ENCODE results near the gene PLXND1.

DNA sequence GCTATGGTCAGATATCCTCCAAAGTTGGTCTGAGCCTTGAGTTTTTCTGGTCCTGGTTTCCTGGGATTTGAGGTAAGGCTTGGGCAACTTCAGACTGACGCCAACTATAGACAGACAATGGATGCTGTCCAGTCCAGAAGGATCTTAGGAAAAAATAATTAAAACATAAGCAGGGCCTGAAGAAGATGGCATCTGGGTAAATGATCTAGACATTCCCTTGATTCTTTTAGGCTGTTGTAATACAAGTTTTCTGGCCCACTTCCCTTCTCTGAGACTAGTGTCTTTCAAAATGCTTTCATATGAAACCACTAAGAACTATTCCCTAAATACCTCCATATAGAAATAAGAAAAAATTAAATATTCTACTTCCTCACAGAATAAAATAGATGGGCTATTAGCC, 47.7 kb upstream of the PLXND1 start:
- TF ChIP-seq POLR2A (IDR thresholded peaks at IDR 0.05; ENCODE audit: low read depth, low read length) (no peak), TAF1 (IDR thresholded peaks at IDR 0.05; ENCODE audit: borderline replicate concordance, low read depth, low read length) (no peak)

Data from GM12892 (cell line).